NB4 (cell line): ENCODE measurements around the gene SEMA3G.

Source experiments
- DNase-seq: peaks from one replicate; pipeline ENCODE4 v3.0.0; 2010; ENCODE audit warnings: low read depth
- H3K4me3 ChIP-seq: one replicate; pipeline ENCODE4 v1.5.1; 2011; ENCODE audit warnings: mild to moderate bottlenecking, low read depth, low read length, moderate library complexity
- CTCF ChIP-seq: IDR thresholded peaks from one replicate; pipeline ENCODE4 v1.5.1; 2012; ENCODE audit warnings: low read depth, low read length
- MAX ChIP-seq: IDR thresholded peaks from 2 replicates; pipeline ENCODE4 v1.6.1; 2011; ENCODE audit warnings: low read depth, low read length
- MYC ChIP-seq: IDR thresholded peaks from 2 replicates; pipeline ENCODE4 v1.6.1; 2011; ENCODE audit warnings: low read depth, low read length
- POLR2A ChIP-seq: IDR thresholded peaks from 2 replicates; pipeline ENCODE4 v1.6.1; 2011; ENCODE audit warnings: mild to moderate bottlenecking; ENCODE audit not compliant: insufficient read length; ENCODE audit errors: extremely low read depth

SEMA3G gene

GRCh38 chr3:52454938-52455282, 10.0 kb upstream of the SEMA3G start:
- peak overlapping the region; percentile 68 for H3K4me3 ChIP-seq
- DNase-seq: no peak
- TF ChIP-seq POLR2A (no peak), MYC (no peak), CTCF (no peak), MAX (no peak)

GRCh38 chr3:52454250-52454937, 9.5 kb upstream of the SEMA3G start:
- no peak for DNase-seq
- no peak for TF ChIP-seq CTCF
- H3K4me3 ChIP-seq: no peak overlapping the region

GRCh38 chr3:52453496-52454249, 8.8 kb upstream of the SEMA3G start, which contains the start of gene TNNC1:
Gene TNNC1 (minus strand): TSS chr3:52454041. CDS start chr3:52454015, 26 bp downstream.
- no peak for DNase-seq
- no peak for TF ChIP-seq CTCF
- TF ChIP-seq MAX: no peak
- no peak for TF ChIP-seq MYC
- TF ChIP-seq POLR2A: no peak
- peak within 1 kb of the TSS; percentile 68 for H3K4me3 ChIP-seq

GRCh38 chr3:52452570-52453221, 7.8 kb upstream of the SEMA3G start:
- H3K4me3 ChIP-seq: no peak overlapping the region
- DNase-seq: no peak
- TF ChIP-seq MYC: no peak
- TF ChIP-seq MAX: no peak
- TF ChIP-seq CTCF: no peak
- TF ChIP-seq POLR2A: no peak

GRCh38 chr3:52452126-52452525, 7.2 kb upstream of the SEMA3G start:
- no peak for TF ChIP-seq POLR2A
- TF ChIP-seq CTCF: no peak
- TF ChIP-seq MYC: no peak
- no peak for TF ChIP-seq MAX
- H3K4me3 ChIP-seq: no peak overlapping the region

More at GRCh38 chr3:52452126-52452525, 7.2 kb upstream of the SEMA3G start:
- no peak for DNase-seq
